D341Med (cell line): Measurements from ENCODE around the gene GK.
"Not testable (repeated sequence)": the region's sequence is repeated elsewhere in the genome, so short reads cannot be mapped to it uniquely, and the experiment has no call there.

Source experiments
- DNase-seq: peaks from one replicate; pipeline ENCODE4 v3.0.0; 2012; ENCODE audit warnings: low spot score

The GK gene

GRCh38 chrX:30654386-30654785 is 1.2 kb downstream of the GK start:
- not testable (repeated sequence) for DNase-seq

DNA sequence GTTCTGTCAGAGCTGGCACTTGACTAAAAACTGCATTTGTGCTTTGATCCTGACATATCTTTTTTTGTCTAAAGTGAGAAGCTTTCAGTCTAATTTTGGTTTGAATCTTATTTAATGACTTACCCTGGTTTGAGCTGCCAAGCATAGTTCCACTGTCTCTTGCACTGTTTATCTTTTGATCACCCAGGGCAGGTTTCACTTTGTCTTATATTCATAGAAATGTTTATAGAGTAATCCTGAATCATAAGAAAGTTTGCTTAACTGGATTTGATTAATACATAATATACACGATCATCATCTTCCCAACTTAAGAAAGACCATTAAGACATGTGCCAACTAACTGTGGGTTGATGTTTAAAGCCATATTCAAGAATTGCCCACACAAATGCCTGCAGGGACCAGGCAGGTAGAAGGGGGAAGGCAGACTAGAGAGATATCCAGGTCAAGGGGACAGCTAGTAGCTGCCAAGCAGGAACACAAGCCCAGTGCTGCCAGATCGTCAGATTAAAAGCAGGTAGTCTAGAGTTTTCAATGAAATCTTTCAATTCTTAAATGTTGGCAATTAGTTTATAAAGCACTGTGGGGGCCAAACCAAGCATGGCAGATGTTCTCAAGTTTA is 1.9 kb downstream of the GK start:
- no peak for DNase-seq

- DNase-seq: no peak
Measured at GRCh38 chrX:30655991-30656390, 2.8 kb downstream of the GK start.

DNA sequence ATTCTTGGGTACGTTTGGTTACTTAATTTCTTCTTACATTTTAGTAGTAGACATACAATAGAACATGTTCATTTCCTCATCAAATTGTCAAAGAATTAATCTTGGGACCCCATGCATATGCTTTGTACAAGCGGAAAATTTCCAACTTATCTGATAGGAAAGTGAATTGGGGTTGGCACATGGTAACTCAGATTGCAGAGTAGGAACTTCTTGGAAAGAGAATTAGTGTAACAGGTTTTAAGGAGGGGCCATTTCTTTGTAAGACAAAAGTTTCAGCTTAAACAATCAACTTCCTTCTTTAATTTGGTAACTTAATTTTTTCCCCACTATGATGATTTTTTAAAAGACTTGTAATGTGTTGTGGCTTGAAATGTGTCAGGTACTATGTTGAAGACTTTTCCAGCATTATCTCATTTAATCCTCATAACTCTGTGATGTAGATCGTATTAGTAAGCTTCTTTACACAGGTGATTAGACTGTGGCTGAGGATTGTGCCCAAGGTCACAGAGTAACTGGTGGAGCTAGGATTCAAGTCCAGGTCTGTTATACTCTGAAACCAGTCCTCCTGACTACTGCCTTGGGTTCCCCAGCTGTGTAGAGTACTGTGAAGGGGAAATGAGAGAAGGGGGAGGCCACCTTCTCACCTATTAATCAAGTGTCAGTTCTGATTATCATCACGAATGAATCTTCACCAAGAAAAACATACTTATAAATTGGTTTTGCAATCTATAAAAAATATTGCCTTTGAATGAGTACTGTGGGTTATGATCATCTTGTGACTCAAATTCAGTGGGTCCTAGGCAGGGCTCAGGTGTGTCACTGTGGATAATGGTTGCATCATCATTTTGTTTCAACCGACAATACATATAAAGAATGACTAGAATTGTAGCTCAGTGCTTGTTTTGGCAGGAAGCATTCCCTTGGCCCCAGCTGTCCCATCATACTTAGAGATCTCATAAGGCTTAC is 4.3 kb downstream of the GK start:
- no peak for DNase-seq

DNA sequence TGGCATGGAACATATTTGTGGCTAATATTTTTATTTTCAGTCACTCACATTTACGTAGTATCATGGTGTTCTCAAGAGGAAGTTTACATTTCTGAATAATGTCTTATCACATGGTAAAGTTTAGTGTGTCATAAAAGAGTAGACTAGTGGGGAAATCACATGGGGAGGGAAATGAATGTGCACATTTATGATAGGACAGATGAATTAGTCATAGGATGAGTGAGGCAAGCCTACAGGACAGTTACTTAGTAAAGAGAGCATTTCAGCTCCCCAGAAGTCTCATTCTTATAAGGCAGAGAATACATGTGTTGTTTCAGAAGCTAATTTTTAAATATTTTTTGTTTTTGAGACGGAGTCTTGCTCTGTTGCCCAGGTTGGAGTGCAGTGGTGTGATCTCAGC is 6.2 kb downstream of the GK start:
- DNase-seq: no peak

DNA sequence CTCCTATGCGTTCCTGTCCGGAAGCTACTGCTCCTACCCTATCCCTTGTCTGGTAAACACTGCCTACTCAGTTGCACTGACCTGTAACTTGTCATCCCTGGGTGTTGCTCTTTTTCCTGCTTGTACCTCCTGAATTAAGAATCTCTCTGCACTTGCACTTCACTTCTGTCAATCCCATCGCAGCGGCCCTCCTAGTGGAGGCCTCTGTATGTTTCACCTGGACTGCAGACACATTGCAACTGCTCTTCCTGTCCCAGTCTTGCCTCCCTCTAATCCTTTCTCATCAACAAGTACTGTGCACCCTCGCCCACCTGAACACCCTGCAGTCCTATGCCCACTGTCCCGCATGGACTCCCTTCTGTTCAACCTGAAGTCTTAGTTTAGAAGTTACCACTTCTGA is 8.0 kb downstream of the GK start:
- DNase-seq: no peak

DNA sequence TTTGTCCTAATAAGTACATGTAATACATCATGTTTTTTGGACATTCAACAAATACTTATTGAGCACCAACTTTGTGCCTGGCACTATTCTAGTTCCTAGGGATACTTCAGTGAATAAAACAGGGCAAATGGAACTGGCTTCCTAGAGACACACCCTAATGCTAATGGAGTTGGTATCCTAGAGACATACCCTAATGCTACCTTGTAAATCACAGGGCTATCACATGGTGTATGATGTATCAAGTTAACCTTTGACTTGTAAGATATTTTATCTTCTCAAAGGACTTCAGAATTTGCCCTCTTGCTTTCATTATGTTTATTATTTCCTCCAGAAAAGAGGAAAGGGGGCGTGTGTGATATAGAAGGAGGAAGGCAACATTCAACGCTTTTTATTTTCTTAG is 10.1 kb downstream of the GK start:
- DNase-seq: no peak

- no peak for DNase-seq
Measured at GRCh38 chrX:30665471-30665870, 12.2 kb downstream of the GK start.

DNA sequence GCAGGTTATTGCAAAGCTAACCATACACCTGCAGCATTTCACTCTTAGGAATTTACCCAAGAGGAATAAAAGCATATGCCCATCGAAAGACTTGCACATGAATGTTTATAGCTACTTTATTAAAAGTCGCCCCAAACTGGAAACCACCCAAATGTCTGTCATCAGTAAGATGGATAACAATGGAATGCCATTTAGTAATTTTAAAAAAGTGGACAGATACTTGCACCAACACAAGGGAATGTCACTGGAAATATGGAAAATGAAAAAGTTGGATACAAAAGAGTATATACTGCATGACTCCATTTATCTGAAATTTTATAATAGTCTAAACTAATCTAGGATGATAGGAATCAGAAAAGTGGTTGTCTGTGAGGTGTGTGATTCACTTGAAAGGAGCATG is 12.9 kb downstream of the GK start:
- DNase-seq: no peak

DNA sequence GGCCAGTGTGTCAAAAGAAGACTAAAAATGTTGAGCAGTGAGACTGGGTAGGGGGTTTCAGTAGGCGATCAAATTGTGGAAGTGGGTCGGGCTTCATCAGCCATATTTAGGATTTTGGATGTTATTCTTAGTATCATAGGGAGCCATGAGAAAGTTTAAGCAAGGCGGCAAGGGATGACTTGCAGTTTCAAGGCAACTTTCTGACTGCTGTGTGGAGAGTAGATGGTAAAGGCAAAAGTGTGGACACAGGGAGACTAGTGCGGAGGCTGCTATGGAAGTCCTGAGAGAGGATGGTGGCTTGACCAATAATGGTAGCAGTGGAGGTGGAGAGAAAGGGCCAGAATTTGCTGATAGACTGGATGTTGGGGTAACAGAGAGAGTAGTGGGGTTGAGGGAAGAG is 15.4 kb downstream of the GK start:
- DNase-seq: no peak

DNA sequence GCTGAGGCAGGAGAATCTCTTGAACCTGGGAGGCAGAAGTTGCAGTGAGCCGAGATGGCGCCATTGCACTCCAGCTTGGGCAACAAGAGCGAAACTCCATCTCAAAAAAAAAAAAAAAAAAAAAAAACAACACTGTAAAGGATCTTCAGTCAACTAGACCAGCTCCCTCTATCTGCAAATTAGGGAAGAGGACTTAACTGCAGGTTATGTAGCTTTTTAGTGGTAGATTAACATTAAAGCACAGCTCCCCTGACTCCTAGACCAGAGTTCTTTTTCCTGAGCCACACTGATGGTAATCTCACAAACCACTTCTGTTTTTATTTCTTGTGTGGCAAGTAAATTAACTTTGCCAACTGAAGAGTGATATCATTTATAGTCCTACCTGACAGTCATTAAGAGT is 18.0 kb downstream of the GK start:
- not testable (repeated sequence) for DNase-seq

DNA sequence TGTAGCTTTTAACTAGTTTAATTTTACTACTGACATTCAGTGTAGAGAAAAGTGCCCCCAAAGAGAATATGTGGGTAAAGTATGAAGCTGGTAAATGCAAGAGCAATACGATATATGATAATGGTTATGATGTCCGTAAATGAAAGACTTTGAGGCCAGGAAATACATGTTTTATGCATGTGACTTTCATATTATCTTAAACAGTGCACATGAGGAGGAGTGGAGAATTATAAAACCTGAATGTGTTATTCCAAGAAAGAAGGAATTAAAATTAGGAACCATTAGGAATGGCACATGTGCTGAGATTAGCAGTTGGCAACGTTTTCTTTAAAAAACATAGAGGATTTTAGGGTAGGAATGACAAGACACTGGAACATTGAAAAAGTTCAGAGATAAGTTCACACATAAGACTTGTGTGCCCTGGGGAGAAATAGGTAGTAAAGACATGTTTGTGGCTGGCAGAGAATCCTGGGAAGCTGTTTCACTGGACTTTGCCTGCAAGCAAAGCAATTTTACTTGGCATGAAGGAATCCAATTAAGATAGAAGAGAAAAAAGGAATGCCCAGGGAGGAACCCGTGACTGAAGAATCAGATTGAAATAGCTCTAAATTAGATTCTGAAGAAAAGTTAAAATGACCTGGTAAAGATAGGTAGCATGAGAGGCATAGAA is 20.0 kb downstream of the GK start:
- no peak for DNase-seq

DNA sequence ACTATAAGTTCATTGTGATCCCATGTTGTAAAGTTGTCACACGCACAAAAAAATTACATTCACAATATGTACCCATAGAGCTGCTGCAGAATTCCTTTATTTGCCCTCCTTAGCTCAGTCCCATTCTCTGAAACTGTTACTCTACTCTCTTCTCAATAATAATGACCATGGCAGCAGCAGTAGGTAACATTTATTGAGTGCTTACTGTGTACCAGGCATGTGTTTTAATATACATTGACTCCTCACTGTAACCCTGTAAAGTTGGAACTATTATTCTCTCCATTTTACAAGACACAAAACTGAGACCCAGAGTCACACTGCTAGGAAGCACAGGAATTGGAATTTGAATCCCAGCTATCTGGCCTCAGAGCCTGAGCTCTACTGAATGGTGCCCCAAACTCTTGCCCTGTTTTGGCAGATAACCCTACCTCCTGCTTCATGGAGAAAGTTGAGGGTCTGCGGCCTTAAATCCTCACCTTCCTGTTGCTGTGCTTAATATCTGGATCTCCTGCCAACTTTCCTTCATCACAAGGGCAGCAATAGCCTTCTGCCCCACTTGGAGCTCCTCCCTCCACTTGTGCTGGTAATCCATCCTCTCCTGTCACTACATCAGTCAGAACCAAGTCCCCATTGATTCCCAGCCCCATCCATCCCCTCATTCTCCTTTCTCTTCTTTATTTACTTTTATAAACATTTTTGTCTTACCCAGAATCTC is 20.8 kb downstream of the GK start:
- DNase-seq: no peak

- no peak for DNase-seq
Measured at GRCh38 chrX:30674799-30675198, 21.6 kb downstream of the GK start.

GRCh38 chrX:30679369-30679768 is 26.1 kb downstream of the GK start:
- DNase-seq: no peak

- DNase-seq: no peak
Measured at GRCh38 chrX:30680618-30681017, 27.4 kb downstream of the GK start.

GRCh38 chrX:30688641-30689040 is 35.4 kb downstream of the GK start:
- DNase-seq: no peak

DNA sequence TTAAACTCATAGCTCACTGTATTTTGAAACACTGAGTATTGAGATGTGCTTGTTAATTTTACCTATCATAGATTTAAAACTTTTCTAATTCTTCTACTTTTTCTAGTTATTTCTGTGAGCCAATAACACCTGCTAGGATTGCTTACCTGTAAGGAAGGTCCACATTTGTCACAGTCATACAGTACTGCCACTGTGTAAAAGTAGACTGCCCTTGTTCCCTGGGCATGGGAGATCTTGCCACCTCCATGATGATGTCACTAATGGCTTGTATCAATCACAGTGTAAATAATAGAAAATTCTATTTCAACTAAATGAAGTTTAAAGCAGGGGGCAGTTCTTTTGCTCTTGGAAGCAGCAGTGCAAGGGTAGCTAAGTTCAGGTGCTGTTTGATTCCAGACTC is 35.9 kb downstream of the GK start:
- DNase-seq: no peak

- DNase-seq: no peak
Measured at GRCh38 chrX:30690330-30690729, 37.1 kb downstream of the GK start.

DNA sequence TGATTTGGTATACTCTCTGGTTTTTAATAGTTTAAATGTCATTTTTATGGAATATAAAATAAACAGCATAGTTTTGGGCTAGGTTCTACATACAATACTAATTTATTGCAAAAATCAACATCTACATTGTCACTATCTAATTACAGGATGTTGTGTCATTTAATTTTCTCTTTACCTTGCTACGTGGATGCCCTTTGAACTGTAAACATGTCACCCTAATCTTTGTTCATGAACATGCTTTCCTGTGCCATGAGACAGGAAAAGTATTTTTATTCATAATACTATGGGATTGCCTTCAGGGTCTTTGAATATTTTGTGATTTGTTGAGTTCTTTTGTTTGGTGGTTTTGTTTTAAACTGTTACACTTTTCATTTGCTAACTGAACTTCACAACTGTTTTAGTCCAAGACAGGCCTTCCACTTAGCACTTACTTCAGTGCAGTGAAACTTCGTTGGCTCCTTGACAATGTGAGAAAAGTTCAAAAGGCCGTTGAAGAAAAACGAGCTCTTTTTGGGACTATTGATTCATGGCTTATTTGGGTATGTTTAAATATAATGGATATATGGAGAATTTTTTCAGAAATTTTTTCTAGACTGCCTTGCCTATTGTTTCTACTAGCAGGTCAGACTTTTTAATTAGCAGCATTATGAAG is 40.9 kb downstream of the GK start:
- no peak for DNase-seq

DNA sequence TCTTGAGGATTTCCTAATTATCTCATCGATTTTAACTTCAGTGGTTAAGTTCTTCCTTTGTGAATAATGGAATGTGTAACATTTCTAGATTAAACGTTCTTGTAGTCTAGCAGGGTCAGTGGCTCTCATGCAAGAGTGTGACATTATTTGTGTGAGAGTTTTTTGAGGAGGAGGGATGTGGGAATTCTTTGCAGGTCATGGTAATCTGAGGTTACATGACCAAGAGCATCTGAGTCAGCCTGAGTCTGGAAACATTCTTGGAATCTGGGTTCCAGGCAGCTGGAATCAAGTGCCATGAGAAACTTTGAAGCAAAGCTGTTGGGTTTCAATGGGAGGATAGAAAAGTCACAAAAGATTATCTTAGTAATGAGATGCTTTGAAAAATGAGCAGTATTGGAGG is 49.5 kb downstream of the GK start:
- no peak for DNase-seq

DNA sequence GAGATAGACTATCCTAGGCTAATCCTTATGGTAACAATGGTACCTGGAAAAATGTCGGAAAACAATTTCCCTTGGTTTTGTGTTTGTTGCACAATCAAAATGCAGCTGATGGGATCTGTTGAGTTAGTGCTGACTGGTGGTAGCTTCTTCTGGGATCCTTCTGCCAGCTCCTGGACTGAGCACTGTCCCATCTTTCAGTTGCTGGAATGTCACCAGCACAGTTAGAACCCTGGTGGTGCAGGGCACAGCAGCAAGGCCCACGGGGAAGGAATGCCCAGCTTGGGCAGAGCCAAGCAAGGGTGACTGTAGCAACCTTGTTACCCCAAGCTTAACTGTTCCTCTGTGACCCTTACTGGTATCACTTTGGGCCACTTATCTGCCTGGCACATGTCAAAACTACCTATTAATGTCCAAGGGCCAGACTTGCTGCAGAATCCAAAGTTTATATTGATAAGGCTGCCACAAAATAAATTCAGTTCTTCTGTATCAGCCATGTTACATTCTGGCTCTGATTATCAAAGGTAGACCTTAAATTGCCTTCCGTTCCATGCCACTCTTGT is 53.1 kb downstream of the GK start:
- no peak for DNase-seq
